Liver (tissue), 9 donors: ENCODE data around the gene CLEC17A. TPM values are rescaled to one million over a fixed set of nuclear protein-coding genes. Genes with fewer than 3 reads are reported as not detected.

Experiments
- DNase-seq: peaks from one replicate; pipeline ENCODE4 v3.0.0-alpha.2; 2017; ENCODE audit warnings: low spot score
- H3K27ac ChIP-seq, 2 donors: one replicate each; pipeline ENCODE4 v1.7.0; 2013; ENCODE audit warnings: inconsistent platforms in 2 of 2, low read length in 2 of 2, control low read depth in 1 of 2, low read depth in 1 of 2, mild to moderate bottlenecking in 1 of 2
- H3K27me3 ChIP-seq, 4 donors: one replicate each; pipeline versions ENCODE4 v1.6.1 to v1.7.0; 2013; ENCODE audit warnings: low read length in 3 of 4, inconsistent platforms in 1 of 4, mild to moderate bottlenecking in 1 of 4, moderate library complexity in 1 of 4; ENCODE audit not compliant: control insufficient read depth in 4 of 4, insufficient read depth in 4 of 4
- H3K36me3 ChIP-seq, 4 donors: one replicate each; pipeline versions ENCODE4 v1.6.1 to v1.7.0; 2013; ENCODE audit warnings: low read length in 3 of 4, mild to moderate bottlenecking in 3 of 4, low read depth in 1 of 4, moderate library complexity in 1 of 4; ENCODE audit not compliant: control insufficient read depth in 4 of 4, insufficient read depth in 3 of 4
- H3K4me1 ChIP-seq, 4 donors: one replicate each; pipeline versions ENCODE4 v1.6.1 to v1.7.0; 2013; ENCODE audit warnings: low read length in 3 of 4, mild to moderate bottlenecking in 3 of 4, moderate library complexity in 1 of 4; ENCODE audit not compliant: control insufficient read depth in 4 of 4, insufficient read depth in 4 of 4
- H3K4me3 ChIP-seq, 3 donors: one replicate each; pipeline versions ENCODE4 v1.6.1 to v1.7.0; 2013; ENCODE audit warnings: low read length in 3 of 3, control low read depth in 1 of 3, low read depth in 1 of 3, mild to moderate bottlenecking in 1 of 3
- H3K9ac ChIP-seq, 2 donors: one replicate each; pipeline ENCODE4 v1.7.0; 2013; ENCODE audit warnings: low read length in 2 of 2, mild to moderate bottlenecking in 2 of 2, moderate library complexity in 2 of 2, control low read depth in 1 of 2, low read depth in 1 of 2
- H3K9me3 ChIP-seq, 4 donors: one replicate each; pipeline versions ENCODE4 v1.6.1 to v1.7.0; 2013; ENCODE audit warnings: low read length in 3 of 4; ENCODE audit not compliant: control insufficient read depth in 4 of 4
- ATF3 ChIP-seq: IDR thresholded peaks from 2 replicates; pipeline ENCODE4 v1.6.1; 2016; ENCODE audit warnings: antibody characterized with exemption
- CTCF ChIP-seq: fragments of 150-350 bp; IDR thresholded peaks from 2 replicates; pipeline ENCODE4 v1.5.1; 2017; ENCODE audit warnings: improper control_type of control experiment, low read depth, low read length; ENCODE audit not compliant: missing input control
- EGR1 ChIP-seq, 2 donors: IDR thresholded peaks; 2 replicates each; pipeline ENCODE4 v1.6.1; 2016 to 2018; ENCODE audit warnings: antibody characterized with exemption in 2 of 2, low read depth in 2 of 2
- FOXA1 ChIP-seq: IDR thresholded peaks from 2 replicates; pipeline ENCODE4 v1.6.1; 2016; ENCODE audit warnings: antibody characterized with exemption
- FOXA2 ChIP-seq: IDR thresholded peaks from 2 replicates; pipeline ENCODE4 v1.6.1; 2016; ENCODE audit warnings: antibody characterized with exemption
- GABPA ChIP-seq, 2 donors: IDR thresholded peaks in 1 of 2; conservative IDR thresholded peaks in 1 of 2; 2 replicates each; pipeline ENCODE4 v1.6.1; 2016; ENCODE audit warnings: antibody characterized with exemption in 2 of 2, mild to moderate bottlenecking in 1 of 2, moderate library complexity in 1 of 2
- HNF4A ChIP-seq, 2 donors: conservative IDR thresholded peaks; 2 replicates each; pipeline ENCODE4 v1.6.1; 2016; ENCODE audit warnings: antibody characterized with exemption in 2 of 2, mild to moderate bottlenecking in 2 of 2
- HNF4G ChIP-seq: IDR thresholded peaks from 2 replicates; pipeline ENCODE4 v1.6.1; 2016; ENCODE audit warnings: antibody characterized with exemption
- JUND ChIP-seq, 2 donors: IDR thresholded peaks; 2 replicates each; pipeline ENCODE4 v1.6.1; 2016; ENCODE audit warnings: antibody characterized with exemption in 2 of 2
- MAX ChIP-seq: IDR thresholded peaks from 2 replicates; pipeline ENCODE4 v1.6.1; 2016; ENCODE audit warnings: antibody characterized with exemption
- NR2F2 ChIP-seq: IDR thresholded peaks from 2 replicates; pipeline ENCODE4 v1.6.1; 2016; ENCODE audit warnings: antibody characterized with exemption
- RAD21 ChIP-seq, 2 donors: IDR thresholded peaks; 2 replicates each; pipeline ENCODE4 v1.6.1; 2016; ENCODE audit warnings: antibody characterized with exemption in 2 of 2, mild to moderate bottlenecking in 2 of 2
- REST ChIP-seq: IDR thresholded peaks from 2 replicates; pipeline ENCODE4 v1.6.1; 2016; ENCODE audit warnings: antibody characterized with exemption, mild to moderate bottlenecking
- RXRA ChIP-seq, 2 donors: IDR thresholded peaks; 2 replicates each; pipeline ENCODE4 v1.6.1; 2017 to 2018; ENCODE audit warnings: antibody characterized with exemption in 2 of 2, mild to moderate bottlenecking in 1 of 2
- SP1 ChIP-seq: IDR thresholded peaks from 2 replicates; pipeline ENCODE4 v1.6.1; 2018; ENCODE audit warnings: antibody characterized with exemption, mild to moderate bottlenecking
- TAF1 ChIP-seq: conservative IDR thresholded peaks from 2 replicates; pipeline ENCODE4 v1.6.1; 2016; ENCODE audit warnings: antibody characterized with exemption, mild to moderate bottlenecking
- YY1 ChIP-seq: IDR thresholded peaks from 2 replicates; pipeline ENCODE4 v1.6.1; 2016; ENCODE audit warnings: antibody characterized with exemption, mild to moderate bottlenecking
- ZBTB33 ChIP-seq: IDR thresholded peaks from 2 replicates; pipeline ENCODE4 v1.6.1; 2016; ENCODE audit warnings: antibody characterized with exemption
- WGBS: extraction: QIAGEN DNeasy Blood & Tissue Kit; methylation state at CpG from one replicate; pipeline ENCODE4 v1.1.7; 2013; 5-methylcytosine and 5-hydroxymethylcytosine counted together
- polyA plus RNA-seq, 2 donors: library from polyadenylated mRNA; stranded (reverse) in 1 of 2; unstranded in 1 of 2; fragments of 200-250 nt in 1 of 2; fragments of >200 nt in 1 of 2; fragmentation: Nextera tagmentation in 1 of 2; extraction: Ambion mirVana in 1 of 2; gene quantifications; one replicate each; pipeline versions ENCODE4 v1.2.1 to v1.2.3, GENCODE V29; 2013 to 2015
- total RNA-seq, 2 donors: library from RNA; depleted of rRNA; stranded (reverse); fragments of >200 nt; gene quantifications; one replicate each; pipeline ENCODE4 v1.2.3, GENCODE V29; 2014
- donor health status: healthy.
- donor health status: healthy.
- donor health status: healthy.
- donor health status: healthy.
- donor health status: healthy.

Gene CLEC17A
- total and polyA plus RNA-seq, 4 donors = 0.22 to 0.28 TPM; not detected in 2

- peak overlapping the region; percentile 80 to 92 for H3K27ac ChIP-seq
- no peaks in the 10 kb centered on the region for H3K27me3 ChIP-seq
- H3K4me3 ChIP-seq = no peak overlapping the region
- TF ChIP-seq FOXA2 (no peak), HNF4G (no peak), RXRA (IDR thresholded peaks at IDR 0.05) (no peak), ZBTB33 (no peak), YY1 (no peak), JUND (IDR thresholded peaks at IDR 0.05) (no peak), TAF1 (no peak), GABPA (IDR thresholded peaks at IDR 0.05 in 1 of 2, conservative IDR thresholded peaks at IDR 0.05 in 1 of 2) (no peak), RAD21 (IDR thresholded peaks at IDR 0.05) (no peak), SP1 (no peak), NR2F2 (no peak), MAX (no peak), REST (no peak)
- H3K4me1 ChIP-seq = peaks cover 25 to 54% (median 42%) of the 10 kb centered on the region in 4 donors
- H3K36me3 ChIP-seq = no peaks in the 10 kb centered on the region
- WGBS = 89% methylated on average over 35 of the region's 35 CpGs
- peak overlapping the region in 1 of 2 donors; percentile 46 for H3K9ac ChIP-seq
- DNase-seq = no peak
- no peaks in the 10 kb centered on the region for H3K9me3 ChIP-seq
These were observed 29.6 kb upstream of the CLEC17A start for GRCh38 chr19:14553042-14553938.

GRCh38 chr19:14553939-14554243 is 29.0 kb upstream of the CLEC17A start:
- Histone ChIP-seq H3K4me1 (peaks cover 25 to 54% (median 42%) of the 10 kb centered on the region in 4 donors), H3K27me3 (no peaks in the 10 kb centered on the region), H3K4me3 (no peak overlapping the region), H3K36me3 (peaks cover 0 to 3% (median 0%) of the 10 kb centered on the region in 4 donors), H3K9me3 (no peaks in the 10 kb centered on the region), H3K27ac (peak overlapping the region; percentile 80 to 92), H3K9ac (peak overlapping the region in 1 of 2 donors; percentile 46)
- 75% methylated on average over 9 of the region's 9 CpGs for WGBS
- no peak for TF ChIP-seq RAD21 (IDR thresholded peaks at IDR 0.05)
- TF ChIP-seq CTCF = no peak
- no peak for TF ChIP-seq JUND (IDR thresholded peaks at IDR 0.05)
- no peak for TF ChIP-seq FOXA1
- no peak for TF ChIP-seq GABPA (IDR thresholded peaks at IDR 0.05 in 1 of 2, conservative IDR thresholded peaks at IDR 0.05 in 1 of 2)
- no peak for TF ChIP-seq ZBTB33
- no peak for TF ChIP-seq HNF4G
- TF ChIP-seq ATF3 = no peak
- TF ChIP-seq HNF4A (conservative IDR thresholded peaks at IDR 0.05) = no peak
- TF ChIP-seq YY1 = no peak
- TF ChIP-seq FOXA2 = no peak
- TF ChIP-seq NR2F2 = no peak
- no peak for TF ChIP-seq EGR1 (IDR thresholded peaks at IDR 0.05; ENCODE audit: low read depth in 2 of 2)
- DNase-seq = no peak
